Limb (tissue), 2 donors: ENCODE data around the gene SASH3.
"Not testable (repeated sequence)": the region's sequence is repeated elsewhere in the genome, so short reads cannot be mapped to it uniquely, and the experiment has no call there.

Experiments
- DNase-seq, 2 donors: peaks; one replicate each; pipeline ENCODE4 v3.0.0-alpha.2; 2016; ENCODE audit errors: extremely low spot score in 2 of 2

The SASH3 gene

GRCh38 chrX:129779747-129780146 is at the start of gene SASH3:
TSS of gene SASH3 (plus strand) at chrX:129779949. CDS start at chrX:129780098, 149 bp downstream.
- DNase-seq: no peak

GRCh38 chrX:129731228-129731627 is 48.5 kb upstream of the SASH3 start:
- no peak for DNase-seq

- no peak for DNase-seq
These were observed 46.9 kb upstream of the SASH3 start for GRCh38 chrX:129732857-129733256.

- DNase-seq: no peak
These were observed 46.4 kb upstream of the SASH3 start for GRCh38 chrX:129733335-129733734.

- no peak for DNase-seq
These were observed 43.3 kb upstream of the SASH3 start for GRCh38 chrX:129736491-129736890.

- no peak for DNase-seq
These were observed 41.8 kb upstream of the SASH3 start for GRCh38 chrX:129737916-129738315.

- DNase-seq: peak; percentile 55 to 80
These were observed 41.1 kb upstream of the SASH3 start, which contains the start of gene XPNPEP2 for GRCh38 chrX:129738466-129739308. TSS of gene XPNPEP2 (plus strand) at chrX:129738979. CDS start at chrX:129739214, 235 bp downstream.

- no peak for DNase-seq
These were observed 40.2 kb upstream of the SASH3 start for GRCh38 chrX:129739578-129739977.

- no peak for DNase-seq
These were observed 37.6 kb upstream of the SASH3 start for GRCh38 chrX:129741880-129742758.

- DNase-seq: not testable (repeated sequence)
These were observed 37.0 kb upstream of the SASH3 start for GRCh38 chrX:129742759-129743152.

- DNase-seq: no peak
These were observed 35.9 kb upstream of the SASH3 start for GRCh38 chrX:129743821-129744220.

- DNase-seq: no peak
These were observed 34.9 kb upstream of the SASH3 start for GRCh38 chrX:129744861-129745321.

- no peak for DNase-seq
These were observed 32.9 kb upstream of the SASH3 start for GRCh38 chrX:129746557-129747470.

GRCh38 chrX:129747533-129747932 is 32.2 kb upstream of the SASH3 start:
- DNase-seq: no peak

GRCh38 chrX:129748305-129748704 is 31.4 kb upstream of the SASH3 start:
- DNase-seq: peak in 1 of 2 donors; percentile 18

GRCh38 chrX:129749069-129749468 is 30.7 kb upstream of the SASH3 start:
- no peak for DNase-seq

GRCh38 chrX:129750971-129751370 is 28.8 kb upstream of the SASH3 start:
- no peak for DNase-seq

- no peak for DNase-seq
These were observed 25.4 kb upstream of the SASH3 start for GRCh38 chrX:129754056-129755024.

- DNase-seq: no peak
These were observed 23.7 kb upstream of the SASH3 start for GRCh38 chrX:129755779-129756650.
